Measurements from ENCODE around the gene TMEM139. TPM values are rescaled to one million over a fixed set of nuclear protein-coding genes. Genes with fewer than 3 reads are reported as not detected.

TMEM139 gene
- total RNA-seq, 2 donors from 2014 or later, result 0.86 to 1.9 TPM

Other genes starting within 250 kb of the TMEM139 start
- gene OR6V1, start 232.6 kb upstream of the TMEM139 start, total RNA-seq, result not detected
- gene PIP, start 152.9 kb upstream of the TMEM139 start, total RNA-seq, result not detected
- gene TAS2R39, start 101.5 kb upstream of the TMEM139 start, total RNA-seq, result not detected
- not detected for gene TAS2R40, start 62.9 kb upstream of the TMEM139 start, total RNA-seq
- gene GSTK1, start 21.5 kb upstream of the TMEM139 start, total RNA-seq, result 100 to 1,000 TPM; 214 to 269 TPM
- gene CASP2, start 3.4 kb downstream of the TMEM139 start, total RNA-seq, result 100 to 1,000 TPM; 110 to 119 TPM
- under 1 TPM in 1 of 2 donors, not detected in 1; 0.11 TPM for gene CLCN1, start 31.2 kb downstream of the TMEM139 start, total RNA-seq
- gene FAM131B, start 77.8 kb downstream of the TMEM139 start, total RNA-seq, result 1 to 10 TPM in 1 of 2 donors, under 1 TPM in 1; 0.85 to 1.1 TPM
- 100 to 1,000 TPM; 116 to 146 TPM for gene ZYX, start 96.4 kb downstream of the TMEM139 start, total RNA-seq
- gene EPHA1, start 123.9 kb downstream of the TMEM139 start, total RNA-seq, result 1 to 10 TPM in 1 of 2 donors, under 1 TPM in 1; 0.65 to 1.8 TPM
- gene TAS2R60, start 158.5 kb downstream of the TMEM139 start, total RNA-seq, result not detected
- gene TAS2R41, start 192.9 kb downstream of the TMEM139 start, total RNA-seq, result not detected

Data from activated T-helper 17 cell treated with anti-CD3 and anti-CD28 coated beads, Interleukin-2, amount 50 U/mL, for 72 hours (primary cell).